NCI-H2227 (cell line): ENCODE results near the gene KLHL35.
A peak's percentile ranks its signal among the peaks of the same experiment; 100 is the strongest.

Experiments used
- DNase-seq: peaks from one replicate; lab custom pipeline; 2025; ENCODE audit not compliant: unreplicated experiment; lab: John Stamatoyannopoulos, UW

The KLHL35 gene

DNA sequence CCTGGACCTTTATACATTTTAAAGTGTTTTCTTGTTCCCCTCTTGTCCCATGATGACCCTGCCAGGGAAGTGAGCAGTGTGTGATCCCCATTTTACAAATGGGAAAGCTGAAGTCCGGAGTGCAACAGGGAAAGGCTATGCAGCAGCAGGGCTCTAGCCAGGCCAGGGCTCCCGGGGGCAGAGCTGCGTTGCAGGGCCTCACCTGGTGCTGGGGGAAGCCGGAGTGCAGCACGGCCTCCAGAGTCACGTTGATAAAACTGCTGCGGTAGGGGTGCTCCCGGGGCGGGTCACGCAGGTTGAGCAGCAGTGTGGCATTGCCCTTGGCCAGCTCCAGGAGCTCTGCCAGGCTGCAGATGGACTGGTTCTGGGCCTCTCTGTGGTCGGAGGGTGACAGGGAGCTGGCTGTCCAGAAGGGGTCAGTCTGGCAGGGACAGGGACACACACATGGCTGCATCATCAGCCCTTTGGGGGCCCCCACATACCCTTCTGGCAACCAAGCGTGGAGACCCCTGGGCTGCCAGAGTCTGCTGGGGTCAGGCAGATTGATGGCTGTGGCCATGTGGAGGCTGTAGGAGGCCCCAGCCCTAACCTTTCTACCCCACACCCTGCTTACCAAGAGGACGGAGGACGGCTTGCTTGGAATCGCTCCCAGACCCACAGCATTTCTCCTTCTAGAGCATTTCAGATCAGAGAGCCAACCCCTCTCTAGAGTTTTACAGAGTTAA, 9.3 kb upstream of the KLHL35 start:
- DNase-seq, result no peak

GRCh38 chr11:75441804-75442132, 8.8 kb upstream of the KLHL35 start:
- DNase-seq, result no peak

- no peak for DNase-seq
These were observed 8.2 kb upstream of the KLHL35 start for GRCh38 chr11:75440960-75441803.

- no peak for DNase-seq
These were observed 6.6 kb upstream of the KLHL35 start for GRCh38 chr11:75439495-75440120.

DNA sequence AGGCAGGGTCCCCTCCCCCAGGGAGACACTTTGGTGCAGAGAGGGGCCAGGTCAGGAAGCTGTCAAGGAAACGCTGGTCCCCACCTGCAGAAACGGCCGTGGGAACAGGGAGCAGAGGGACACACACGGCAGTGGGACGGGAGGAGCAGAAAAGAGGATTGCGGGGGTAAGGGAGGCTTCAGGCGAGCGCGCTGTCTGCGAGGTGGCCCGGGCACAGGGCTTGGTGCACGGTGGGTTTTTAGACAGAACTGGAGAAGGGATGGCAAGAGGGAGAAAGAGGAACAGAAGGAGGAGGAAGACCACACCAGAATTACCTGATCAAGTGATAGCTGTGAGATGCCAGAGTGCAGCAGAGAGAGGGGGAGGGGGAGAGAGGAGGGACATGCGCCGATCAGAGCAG, 6.0 kb upstream of the KLHL35 start:
- DNase-seq, result no peak

GRCh38 chr11:75437966-75438659, 5.1 kb upstream of the KLHL35 start:
- DNase-seq, result no peak

- DNase-seq, result no peak
These were observed 3.8 kb upstream of the KLHL35 start for GRCh38 chr11:75436806-75437205.

GRCh38 chr11:75435571-75435925, 2.5 kb upstream of the KLHL35 start:
- DNase-seq, result no peak

DNA sequence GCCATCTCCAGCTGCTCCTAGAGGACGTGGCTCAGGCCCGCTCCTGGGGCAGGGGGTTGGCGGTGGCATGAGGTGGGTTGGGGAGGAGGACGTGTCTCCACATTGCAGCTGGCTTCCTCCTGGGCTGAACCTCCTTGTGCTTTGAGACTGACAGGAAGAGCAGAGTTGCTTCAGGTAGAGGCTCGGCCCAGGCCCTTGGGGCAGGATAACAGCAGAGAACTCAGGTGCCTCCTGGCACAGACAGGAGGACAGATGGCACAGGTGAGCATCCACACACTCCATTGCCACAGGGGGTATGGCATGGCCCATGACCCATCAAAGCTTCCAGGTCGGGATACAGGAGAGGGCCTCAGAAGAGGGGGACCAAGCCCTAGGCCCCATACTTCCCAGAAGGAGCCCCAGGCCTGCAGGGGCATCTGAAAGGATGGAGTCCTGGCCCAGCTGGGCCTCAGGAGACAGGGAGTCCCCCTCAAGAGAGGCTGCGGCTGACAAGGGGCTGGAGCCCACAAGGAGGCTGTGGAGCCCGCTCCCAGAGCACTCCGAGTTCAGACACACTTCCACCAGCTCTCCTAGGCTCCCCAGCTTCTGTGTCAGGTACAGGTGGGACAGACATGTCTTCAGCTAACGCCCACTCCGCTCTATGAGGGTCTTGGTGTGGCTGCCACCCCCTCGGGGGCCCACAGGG, 2.0 kb upstream of the KLHL35 start:
- no peak for DNase-seq

GRCh38 chr11:75434051-75434450, 1.0 kb upstream of the KLHL35 start:
- no peak for DNase-seq

GRCh38 chr11:75433443-75433842, 440 bp upstream of the KLHL35 start:
- no peak for DNase-seq

DNA sequence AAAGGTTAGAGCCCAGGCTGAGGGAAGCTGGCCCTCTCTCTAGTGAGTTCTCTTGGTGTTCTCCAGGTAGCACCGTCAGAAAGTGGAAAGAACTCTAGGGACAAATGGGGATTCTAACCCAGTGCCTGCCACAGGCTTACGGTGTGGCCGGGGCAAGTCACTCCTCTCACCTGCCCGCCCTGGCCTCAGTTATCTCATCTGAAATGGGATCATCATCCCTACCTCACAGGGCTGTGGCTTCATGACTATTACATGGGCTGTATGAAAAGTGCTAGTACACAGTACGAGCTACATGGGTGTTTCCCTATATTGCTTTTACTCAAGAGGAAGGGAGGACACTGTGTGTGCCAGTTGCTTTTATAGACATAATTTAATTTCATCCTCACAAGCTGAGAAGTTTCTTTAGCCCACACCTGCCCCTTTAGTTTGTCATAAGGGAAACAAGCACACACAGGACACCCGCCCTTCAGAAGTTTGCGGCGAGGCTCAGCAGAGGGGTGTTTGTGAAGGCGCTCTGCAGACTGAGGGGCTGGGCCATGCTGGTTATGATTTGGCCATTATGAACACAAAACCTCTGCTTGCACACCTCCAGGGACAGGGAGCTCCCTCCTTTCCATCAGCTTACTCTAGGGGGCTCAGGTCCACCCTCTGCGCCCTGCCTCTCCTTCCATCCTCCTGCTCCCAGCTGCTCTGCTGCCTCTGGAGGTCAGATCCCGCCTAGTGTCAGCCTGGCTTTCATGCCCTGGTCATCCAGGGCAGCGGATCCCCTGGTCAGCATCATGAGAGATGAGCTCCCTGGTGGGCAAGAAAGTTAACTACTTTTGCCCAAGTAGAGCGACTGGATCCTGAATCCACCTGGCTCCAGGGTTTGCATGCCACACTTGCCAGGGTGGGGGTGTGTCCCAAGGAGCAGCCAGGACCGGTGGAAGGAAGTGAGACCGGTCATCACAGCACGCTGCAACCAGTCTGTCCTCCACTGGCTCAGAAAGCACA, 1.2 kb downstream of the KLHL35 start:
- DNase-seq, result no peak

- peak; percentile 51 for DNase-seq
These were observed 2.1 kb downstream of the KLHL35 start for GRCh38 chr11:75430714-75431532.

- peak; percentile 89 for DNase-seq
These were observed 2.9 kb downstream of the KLHL35 start for GRCh38 chr11:75429902-75430713.

DNA sequence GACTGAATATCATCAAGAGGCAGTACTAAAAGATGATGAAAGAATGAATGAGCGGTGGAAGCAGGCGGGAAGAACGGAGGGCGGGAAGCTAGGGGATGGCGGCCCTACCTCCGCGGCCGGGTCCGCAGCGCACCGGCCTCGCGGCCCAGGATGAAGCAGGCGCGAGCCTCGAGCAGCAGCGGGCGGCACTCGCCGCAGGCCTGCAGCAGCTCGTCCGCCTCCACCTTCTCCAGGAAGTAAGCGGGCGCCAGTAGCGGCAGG, 3.4 kb downstream of the KLHL35 start:
- DNase-seq, result no peak

DNA sequence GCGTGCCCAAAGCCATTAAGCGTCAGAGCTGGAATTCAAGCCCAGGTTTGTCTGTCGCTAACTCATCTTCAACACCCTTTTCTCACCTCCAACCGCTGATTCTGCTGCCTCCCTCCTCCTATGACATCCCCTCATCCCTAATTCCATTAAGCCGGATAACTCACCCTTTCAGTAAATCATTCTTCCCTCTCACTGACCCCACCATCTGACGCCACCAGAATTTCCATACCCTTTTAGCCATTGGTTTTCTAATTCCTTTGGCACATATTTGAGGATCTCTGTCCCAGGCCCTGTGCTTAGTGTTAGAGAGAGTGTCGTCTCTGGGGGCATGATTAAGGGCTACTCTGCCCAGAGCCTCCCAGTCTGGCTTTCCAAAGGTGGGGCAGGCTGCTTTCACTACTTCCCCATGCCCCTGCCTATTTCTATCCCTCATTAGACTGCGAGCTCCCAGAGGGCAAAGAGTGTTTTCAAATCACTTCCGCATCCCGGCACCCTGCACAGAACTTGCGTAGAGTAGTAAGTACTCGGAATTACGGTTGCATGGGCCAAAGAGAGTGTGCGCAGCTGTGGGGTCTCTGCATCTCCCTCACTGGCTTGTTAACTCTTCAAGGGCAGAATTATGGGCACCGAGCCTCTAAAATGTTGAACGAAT, 3.9 kb downstream of the KLHL35 start:
- no peak for DNase-seq

DNA sequence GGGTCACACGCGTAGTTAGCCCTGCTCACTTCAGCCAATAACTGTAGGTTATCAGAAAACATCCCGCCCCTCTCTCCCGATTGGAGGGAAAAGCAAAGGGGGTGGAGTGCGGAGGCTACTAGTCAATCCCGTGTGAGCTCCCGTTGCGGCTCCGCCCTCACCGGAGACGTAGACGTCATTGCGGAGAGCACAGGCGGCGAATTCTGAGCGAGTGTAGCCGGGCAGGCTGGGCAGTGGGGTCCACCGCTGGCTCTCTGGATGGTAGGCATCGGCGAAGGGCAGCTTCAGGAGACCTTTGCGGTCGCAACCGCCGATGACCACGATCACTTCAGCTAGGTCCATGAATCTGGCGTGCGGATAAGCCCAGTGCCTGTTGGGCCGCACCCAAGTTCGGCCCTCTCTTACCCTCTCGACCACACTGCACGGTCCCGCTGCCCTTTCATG, 4.7 kb downstream of the KLHL35 start:
- no peak for DNase-seq

DNA sequence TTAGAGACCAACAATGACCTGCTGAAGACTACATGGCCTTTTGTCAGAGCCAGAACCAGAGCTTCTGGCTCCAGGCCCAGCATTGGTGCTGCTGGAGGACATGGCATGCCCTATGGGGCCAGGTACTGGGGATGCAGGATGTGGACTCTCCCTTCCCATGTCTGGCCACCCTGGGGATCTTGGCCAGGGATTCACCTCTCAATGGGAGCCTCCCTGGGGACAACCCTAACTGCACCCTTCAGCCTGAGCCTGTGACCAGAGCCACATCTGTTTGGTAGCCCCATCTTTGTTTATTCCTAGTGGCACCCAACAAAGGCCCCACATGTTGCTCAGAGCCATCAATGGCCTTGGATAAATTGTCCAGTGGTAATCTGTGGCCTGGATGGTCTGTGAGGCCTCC, 5.8 kb downstream of the KLHL35 start:
- DNase-seq, result no peak
